NCI-H187 (cell line): Measurements from ENCODE around the gene BSPRY.
"Not testable (repeated sequence)": the region's sequence is repeated elsewhere in the genome, so short reads cannot be mapped to it uniquely, and the experiment has no call there.

Experiments
- DNase-seq, 2 experiments: peaks; one replicate each; lab custom pipeline; 2025; lab: John Stamatoyannopoulos, UW

The BSPRY gene

DNA sequence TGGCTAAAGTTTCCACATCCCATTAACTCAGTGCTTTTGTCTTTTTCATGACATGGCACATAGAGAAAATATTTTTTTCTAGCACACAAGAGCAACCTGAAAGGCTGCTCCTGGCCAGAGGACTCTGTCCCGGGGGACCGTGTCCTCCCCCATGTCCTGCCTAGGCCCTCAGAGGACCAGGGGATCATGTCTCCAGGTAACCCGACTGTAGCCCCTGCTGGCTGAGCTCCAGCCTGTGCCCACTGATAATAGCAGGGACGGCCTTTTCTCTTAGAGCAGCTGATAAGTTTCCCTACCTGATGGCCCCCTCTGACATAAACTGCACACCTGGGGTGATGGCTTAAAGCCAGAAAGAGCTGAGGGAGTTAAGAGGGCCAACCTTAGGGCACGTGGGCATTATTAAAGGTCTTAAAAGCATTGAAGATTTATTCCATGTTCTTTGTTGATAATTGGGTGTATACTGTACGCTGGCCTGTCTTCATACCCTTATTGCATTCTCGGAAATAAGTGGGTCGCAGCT lies 21.5 kb downstream of the BSPRY start:
- no peak for DNase-seq

DNA sequence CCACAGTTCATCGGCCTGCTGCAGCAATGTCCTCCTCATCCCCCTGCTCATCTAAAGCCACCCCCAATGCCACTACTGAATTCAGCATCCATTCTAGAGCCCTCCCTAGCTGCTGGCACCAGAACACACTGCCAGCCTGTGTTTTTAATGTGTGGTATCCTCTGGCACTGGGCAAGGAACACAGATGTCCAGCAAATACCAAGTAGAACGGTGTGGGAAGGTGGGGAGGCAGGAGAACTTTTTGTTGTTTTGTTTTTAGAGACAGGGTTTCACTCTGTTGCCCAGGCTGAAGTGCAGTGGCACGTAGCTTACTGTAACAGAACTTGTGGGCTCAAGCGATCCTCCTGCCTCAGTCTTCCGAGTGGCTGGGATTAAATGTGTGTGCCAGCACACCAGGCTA lies 22.7 kb downstream of the BSPRY start:
- no peak for DNase-seq

- DNase-seq, result no peak
Measured at GRCh38 chr9:113373256-113373655, 23.9 kb downstream of the BSPRY start.

GRCh38 chr9:113373676-113374392 lies 24.5 kb downstream of the BSPRY start:
- no peak for DNase-seq

- DNase-seq, result no peak
Measured at GRCh38 chr9:113375057-113376023, 26.0 kb downstream of the BSPRY start.

DNA sequence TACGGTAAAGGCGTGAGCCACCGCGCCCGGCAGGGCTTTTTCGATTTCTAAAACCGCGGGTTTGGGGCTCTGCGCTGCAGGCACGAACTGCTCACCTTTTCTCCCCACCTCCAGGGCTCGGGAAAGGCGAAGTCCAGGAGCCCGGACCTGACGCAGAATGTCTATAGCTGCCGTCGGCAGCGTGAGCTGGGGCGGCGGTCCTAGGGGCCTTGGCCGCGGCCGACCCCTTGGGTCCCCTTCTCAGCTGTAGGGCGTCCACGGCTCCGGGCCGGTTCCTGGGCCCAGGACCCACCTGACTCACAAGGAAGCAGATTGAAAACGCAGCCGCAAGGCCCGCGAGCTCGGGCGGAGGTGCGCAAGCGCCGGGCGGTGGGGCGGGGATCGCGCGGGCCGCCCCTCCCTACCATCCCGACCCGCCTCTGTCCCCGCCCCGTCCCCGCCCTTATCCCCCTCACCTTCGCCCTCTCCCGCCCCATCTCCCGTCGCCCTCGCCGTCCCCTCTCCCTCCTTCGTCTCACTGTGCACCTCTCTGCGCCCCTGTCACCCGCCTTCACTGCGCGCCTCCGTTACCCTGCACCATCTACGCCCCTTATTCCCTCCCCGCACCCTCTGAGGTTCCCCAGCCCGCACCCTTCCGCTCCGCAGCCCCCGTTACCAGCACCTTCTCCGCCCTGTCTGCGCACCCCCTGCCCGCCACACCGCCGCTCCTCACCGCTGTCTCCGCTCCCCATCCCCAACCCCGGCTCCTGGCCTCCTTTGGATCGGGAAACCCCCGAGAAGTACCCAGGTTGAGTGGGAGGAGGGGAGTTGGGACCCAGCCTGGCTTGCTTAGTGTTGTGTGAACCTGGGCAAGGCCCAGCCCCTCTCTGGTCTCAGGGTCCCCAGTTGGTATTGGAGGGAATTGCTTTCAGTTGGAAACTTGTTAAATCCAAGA lies 27.6 kb downstream of the BSPRY start, which contains the start of gene HDHD3:
TSS of gene HDHD3 (minus strand) at position 353 of the 934 bp plus-strand sequence. CDS start 2,632 bp downstream, outside the sequence.
- peak; percentile 18 to 45 for DNase-seq

GRCh38 chr9:113379094-113379828 lies 29.9 kb downstream of the BSPRY start:
- not testable (repeated sequence) for DNase-seq

GRCh38 chr9:113379829-113380210 lies 30.5 kb downstream of the BSPRY start:
- not testable (repeated sequence) for DNase-seq

GRCh38 chr9:113380869-113381378 lies 31.6 kb downstream of the BSPRY start:
- no peak for DNase-seq

DNA sequence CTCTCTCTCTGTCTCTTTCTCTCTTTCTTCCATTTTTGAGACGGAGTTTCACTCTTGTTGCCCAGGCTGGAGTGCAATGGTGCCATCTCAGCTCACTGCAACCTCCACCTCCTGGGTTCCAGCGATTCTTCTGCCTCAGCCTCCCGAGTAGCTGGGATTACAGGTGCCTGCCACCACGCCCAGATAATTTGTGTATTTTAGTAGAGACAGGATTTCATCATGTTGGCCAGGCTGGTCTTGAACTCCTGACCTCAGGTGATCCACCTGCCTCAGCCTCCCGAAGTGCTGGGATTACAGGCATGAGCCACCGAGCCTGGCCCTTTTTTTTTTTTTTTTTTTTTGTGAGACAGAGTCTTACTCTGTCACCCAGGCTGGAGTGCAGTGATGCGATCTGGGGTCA lies 32.1 kb downstream of the BSPRY start:
- DNase-seq, result not testable (repeated sequence)

GRCh38 chr9:113381909-113382411 lies 32.6 kb downstream of the BSPRY start:
- DNase-seq, result no peak

DNA sequence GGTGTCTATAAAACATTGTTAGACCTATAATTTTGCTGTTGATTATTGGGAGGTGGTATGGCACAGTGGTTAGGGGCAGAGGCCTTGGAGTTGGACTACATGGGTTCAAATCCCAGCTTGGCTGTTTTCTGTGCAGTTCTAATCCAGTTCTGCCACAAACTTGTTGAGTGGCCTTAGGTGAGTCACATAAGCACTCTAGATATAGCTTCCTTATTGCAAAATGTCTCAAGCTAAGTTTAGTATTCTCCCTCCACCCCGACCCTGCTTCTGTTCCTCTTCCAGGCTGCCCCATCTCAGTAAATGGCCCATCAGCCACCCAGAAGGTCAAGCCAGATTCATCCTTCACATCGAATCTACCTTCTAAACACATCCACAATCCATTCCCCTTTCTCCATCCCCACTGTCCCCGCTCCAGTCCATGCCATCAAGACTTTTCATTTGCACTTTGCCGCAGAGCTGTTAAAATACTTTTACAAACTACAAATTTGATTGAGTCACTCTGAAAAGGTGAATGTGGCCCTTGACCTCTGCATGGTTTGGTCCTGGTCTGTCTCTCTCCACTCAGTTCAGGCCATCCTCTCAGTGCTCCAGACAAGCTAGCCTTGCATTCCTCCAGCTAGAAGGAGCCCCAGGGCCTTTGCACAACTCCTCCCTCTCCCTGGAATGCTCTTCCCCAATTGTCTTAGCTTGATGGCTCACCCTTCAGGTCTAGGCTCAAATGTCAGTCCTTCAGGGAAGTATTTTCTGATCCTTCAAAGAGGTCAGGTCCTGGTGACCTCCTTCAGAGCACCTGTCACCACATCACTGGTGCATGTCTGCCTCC lies 37.4 kb downstream of the BSPRY start:
- no peak for DNase-seq

DNA sequence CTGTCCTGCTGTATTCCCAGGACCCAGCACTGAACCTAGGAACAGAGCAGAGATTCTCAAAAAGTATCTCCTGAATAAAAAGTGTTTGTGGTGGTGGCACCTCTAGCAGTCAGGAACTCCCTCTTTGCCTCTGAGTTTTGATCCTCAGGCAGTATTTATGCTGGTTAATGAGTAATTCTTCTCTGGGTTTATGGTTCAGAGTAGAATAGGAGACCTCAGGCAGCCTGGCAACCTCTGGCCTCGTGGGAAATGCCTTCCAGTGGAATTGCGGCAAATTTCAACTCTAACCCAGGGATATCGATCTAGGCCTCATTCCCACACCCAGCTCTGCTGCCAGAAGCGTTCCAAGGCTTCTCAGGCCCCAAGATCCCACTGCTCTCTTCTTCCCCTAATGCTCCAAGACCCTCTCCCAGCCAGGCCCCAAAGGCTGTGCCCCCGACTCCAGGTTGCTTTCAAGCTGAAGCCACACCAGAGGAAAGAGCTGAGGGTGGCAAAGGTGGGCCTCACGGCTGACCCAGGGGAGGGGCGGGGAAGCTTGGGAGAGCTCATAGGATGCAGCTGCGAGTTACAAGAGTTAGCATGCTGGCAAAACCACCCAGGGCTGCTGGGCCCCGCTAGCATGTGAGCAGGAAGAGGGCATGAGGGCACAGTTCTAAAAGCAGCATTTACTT lies 38.4 kb downstream of the BSPRY start:
- DNase-seq, result no peak

DNA sequence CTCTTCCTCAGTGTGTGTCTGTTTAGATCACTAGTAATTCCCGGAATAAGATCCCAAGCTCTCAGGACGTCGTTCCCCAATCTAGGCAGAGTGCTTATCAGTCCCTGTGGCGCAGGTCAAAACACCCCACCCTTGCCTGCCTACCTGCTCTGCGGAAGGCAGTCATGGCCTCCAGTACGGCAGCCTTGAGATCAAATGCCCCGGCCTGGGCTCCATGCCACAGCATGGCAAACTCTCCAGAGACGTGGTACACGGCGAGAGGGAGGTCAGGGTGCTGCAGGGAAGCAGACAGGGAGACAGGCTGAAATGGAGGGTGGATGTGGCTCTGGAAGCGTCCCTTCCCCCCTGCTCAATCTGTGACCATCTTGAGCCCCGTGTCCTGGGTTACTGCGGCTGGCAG lies 39.5 kb downstream of the BSPRY start:
- DNase-seq, result no peak

DNA sequence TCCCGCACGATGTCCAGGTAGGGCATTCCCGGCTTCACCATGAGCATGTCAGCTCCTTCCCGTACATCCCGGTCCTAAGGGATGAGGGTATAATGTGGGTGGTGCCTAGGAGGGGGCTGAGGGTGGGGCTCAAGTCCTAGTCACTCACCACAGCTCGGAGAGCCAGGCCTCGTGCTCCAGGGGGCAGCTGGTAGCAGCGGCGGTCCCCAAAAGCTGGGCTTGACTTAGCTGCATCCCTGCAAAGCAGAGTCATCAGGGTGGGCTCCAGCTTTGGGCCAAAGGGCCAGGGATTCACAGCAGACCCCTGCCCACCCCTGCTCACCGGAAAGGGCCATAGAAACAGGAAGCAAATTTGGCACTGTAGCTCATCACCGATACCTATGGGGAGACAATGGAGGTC lies 40.1 kb downstream of the BSPRY start:
- no peak for DNase-seq

GRCh38 chr9:113390192-113390960 lies 41.0 kb downstream of the BSPRY start:
- DNase-seq, result no peak

GRCh38 chr9:113391917-113392316 lies 42.6 kb downstream of the BSPRY start:
- no peak for DNase-seq

GRCh38 chr9:113393281-113393680 lies 43.9 kb downstream of the BSPRY start:
- no peak for DNase-seq
